SHP77 (cell line): ENCODE results near the gene ARHGAP26.

Experiments used
- DNase-seq, 2 experiments: peaks; one replicate each; lab custom pipeline; 2025; lab: John Stamatoyannopoulos, UW

ARHGAP26 gene

DNA sequence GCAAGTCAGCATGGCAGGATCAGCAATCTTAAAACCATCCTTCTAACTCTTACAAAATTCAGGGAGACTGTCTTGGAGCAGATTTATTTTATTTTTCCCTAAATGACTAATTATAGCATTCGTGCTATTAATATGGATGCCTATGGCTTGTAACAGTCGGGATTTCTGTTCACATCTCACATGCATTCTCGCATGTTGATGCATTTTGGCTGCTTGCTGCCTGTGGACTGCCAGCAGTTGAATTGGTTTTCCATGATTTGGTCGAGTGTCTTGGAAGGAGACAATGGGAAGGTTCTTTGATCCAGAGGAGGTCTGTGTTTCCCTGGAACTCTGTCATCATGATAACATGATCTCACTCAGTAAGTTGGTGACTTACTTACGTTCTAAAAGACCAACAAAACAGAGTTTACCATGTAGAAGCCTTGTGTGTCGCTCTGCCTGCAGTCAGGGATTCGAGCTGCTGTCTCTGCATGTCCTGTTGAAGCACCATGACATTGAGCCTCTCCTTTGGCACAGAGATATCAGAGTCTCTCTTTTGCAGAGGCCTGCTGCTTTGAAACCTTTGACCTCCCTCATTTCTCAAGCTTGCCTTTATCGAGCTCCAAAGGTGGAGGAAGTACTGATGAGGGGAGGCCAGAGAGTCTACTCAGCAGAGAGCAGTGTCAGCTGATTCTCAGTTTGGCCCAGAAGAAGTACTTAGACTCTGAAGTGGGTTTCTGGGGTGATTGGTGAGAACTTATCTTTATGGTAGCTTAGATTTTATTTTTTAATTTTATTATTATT lies 82.4 kb downstream of the ARHGAP26 start:
- DNase-seq: no peak

- no peak for DNase-seq
These were observed 83.5 kb downstream of the ARHGAP26 start for GRCh38 chr5:142853682-142854081.

GRCh38 chr5:142856269-142856782 lies 86.1 kb downstream of the ARHGAP26 start:
- DNase-seq: no peak

DNA sequence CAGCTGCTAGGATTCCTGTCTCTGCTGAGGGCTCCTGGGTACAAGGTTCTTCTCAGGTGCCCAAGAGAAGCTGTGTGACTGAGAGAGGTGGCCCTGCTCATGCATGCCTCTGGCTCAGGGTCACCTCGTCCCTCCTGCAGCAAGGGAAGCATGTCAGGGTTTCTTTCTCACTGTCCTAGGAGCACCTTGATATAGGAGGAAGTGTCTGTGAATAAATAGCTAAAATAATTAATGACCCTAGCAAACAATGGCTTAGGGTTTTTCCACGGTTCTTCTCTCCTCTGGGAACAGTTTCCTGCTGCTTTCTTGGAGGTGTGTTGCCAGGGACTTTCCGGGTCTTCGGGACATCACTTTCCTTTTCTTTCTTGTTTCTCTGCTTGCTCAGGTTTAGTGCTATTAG lies 87.2 kb downstream of the ARHGAP26 start:
- no peak for DNase-seq

DNA sequence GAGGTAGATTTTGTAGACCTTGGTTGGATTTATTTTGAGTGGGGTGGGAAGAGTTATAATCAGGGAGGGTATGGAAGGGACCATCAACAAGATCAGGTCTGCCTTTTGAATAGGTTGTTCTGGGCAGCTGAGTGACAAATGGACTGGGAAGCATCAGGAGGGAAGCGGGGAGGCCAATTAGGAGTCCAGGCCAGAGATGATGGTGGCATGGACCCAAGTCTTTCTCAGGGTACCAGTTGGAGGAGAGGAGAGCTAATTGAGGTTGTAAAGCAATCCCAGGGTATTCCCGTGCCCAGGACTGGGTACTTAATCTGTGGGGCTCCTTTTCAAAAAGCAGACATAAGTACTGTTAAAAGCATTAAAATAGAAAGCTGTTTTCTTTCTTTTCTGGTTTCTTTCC lies 88.9 kb downstream of the ARHGAP26 start:
- no peak for DNase-seq

GRCh38 chr5:142860270-142860669 lies 90.1 kb downstream of the ARHGAP26 start:
- peak; percentile 27 to 54 for DNase-seq

- no peak for DNase-seq
These were observed 90.8 kb downstream of the ARHGAP26 start for GRCh38 chr5:142861011-142861410.

DNA sequence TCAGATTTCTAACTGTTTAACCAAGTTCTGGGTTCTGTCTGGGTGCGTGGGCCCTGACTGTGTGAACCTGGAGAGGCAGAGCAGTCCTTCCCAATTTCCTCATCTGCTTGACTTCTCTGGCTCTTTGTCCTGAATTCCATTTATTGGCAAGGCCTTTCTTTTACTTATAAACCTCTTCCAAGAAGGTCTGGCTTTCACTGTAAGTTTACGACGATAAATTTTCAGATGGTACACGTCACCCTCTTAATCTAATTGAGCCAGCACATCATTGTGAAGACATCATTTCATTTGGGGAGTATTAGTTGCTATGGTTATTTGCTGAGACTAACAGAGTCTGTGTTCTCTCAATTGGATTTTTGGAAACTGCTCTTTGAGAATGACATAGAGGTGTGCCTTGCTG lies 92.4 kb downstream of the ARHGAP26 start:
- DNase-seq: no peak

DNA sequence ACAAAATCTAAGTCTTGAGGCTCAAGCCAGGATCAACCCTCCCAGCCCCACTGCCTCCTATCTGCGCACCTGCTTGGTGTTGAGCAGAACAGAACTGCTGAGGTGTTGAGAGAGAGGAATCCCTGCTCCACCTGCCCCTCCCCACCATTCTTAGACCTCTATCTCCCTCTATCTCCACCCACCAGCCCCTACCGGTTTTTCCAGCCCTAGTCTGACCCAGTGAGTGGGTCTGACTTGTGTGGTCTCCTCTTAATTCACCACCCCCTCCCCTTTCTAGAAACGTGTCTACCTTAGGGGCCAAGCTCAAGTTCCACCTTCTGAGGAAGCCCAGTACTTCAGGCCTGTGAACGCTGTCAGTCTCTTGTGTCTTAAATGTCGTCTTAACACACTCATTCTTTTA lies 93.7 kb downstream of the ARHGAP26 start:
- DNase-seq: no peak

GRCh38 chr5:142864290-142865260 lies 94.4 kb downstream of the ARHGAP26 start:
- DNase-seq: peak; percentile 73 to 87

DNA sequence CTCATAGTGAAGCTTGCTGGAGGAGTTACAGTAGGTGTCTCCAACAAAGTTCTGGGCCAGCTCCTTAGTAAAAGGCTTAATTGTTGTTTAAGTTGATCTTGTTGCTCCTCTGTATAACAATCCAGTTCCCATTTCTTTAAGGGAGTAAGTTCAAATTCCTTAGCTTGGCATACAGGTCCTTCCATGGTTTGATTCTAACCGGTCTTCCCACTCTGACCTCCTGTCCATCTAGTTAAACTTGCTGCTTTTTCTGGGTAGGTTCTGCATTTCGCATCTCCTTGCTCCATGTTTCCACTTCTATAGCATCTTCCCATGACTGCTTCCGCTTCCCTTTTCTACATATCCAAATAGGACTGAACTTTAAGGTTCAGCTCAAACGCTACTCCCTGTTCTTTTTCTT lies 95.5 kb downstream of the ARHGAP26 start:
- no peak for DNase-seq

GRCh38 chr5:142866563-142867275 lies 96.5 kb downstream of the ARHGAP26 start:
- DNase-seq: peak; percentile 72 to 74

- DNase-seq: peak; percentile 18 to 31
These were observed 99.7 kb downstream of the ARHGAP26 start for GRCh38 chr5:142869886-142870285.

DNA sequence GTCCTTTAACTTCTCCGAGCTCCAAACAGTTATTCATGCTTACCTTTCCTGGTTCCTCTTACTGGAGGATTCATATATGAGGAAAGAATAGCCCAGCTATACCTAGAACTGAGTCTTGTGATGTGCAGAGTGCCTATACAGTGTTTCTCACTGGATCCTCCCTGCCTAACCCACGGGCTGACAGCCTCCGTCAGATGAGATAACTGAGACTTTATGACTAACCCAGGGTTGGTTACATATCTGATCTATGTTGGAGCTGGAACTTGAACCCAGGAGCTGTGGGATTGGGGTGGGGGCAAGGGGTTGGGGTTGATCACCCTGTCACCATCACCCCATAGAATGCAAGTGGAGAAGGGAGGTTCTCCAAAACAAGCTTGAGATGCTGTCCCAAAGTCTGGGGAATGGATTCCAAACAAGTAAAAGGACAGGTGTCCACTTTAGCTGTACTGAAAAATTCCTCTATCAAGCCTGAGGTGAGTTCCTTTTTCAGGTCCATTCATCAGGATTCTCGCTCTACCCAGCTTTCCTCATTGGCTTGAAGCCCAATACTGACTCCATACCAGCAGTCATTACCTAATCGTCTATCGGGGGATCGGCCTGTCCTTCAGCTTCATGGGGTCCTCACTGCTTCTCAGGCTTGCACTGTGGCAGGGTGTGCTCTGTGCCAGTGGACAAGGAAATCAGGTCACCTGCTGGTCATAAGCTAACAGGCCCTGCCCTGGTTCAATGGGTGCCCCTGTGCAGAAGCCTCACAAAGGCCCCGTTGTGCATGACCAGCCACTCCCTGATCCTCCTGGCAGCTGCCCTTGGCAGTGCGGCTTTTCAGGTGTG lies 100.6 kb downstream of the ARHGAP26 start:
- peak in 1 of 2 experiments; percentile 51 for DNase-seq

DNA sequence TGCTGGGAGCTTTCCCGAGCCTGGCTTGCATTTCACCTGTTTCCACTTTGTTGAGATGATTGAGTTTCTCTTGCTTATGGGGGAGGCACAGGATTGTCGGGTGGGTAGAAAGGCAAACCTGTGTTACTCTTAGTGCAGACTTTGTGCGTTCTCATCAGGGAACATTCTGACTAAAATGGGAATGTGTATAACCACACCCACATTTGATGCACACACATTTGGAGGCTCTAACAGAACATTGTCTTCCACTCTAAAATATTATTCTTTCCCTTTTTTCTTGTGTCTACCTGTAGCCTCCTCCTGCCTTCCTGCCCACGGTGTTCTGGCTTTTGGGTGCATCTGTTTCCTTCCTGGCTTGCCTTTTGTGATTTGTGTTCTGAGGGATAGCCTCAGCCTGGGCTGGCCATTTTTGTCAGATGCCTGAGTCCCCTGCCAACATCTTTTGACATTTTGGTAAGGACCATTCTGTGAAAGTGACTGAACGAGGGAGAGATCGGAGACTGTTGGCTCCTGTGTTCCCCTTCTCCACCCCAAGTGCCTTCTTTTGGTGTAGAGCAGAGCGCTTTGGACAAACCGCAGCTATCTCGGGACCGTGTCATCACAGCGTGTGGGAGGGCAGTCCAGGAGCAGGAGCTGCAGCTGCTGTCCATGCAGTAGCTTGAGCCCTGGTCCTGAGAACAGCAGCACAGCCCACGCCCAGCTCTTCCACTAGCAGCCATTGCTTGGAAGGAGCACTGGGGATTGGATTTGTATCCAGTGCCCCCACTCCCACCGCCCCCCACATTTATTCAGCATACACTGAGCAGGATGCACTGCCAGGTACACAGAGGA lies 101.4 kb downstream of the ARHGAP26 start:
- peak in 1 of 2 experiments; percentile 22 for DNase-seq

- no peak for DNase-seq
These were observed 102.0 kb downstream of the ARHGAP26 start for GRCh38 chr5:142872217-142872616.

DNA sequence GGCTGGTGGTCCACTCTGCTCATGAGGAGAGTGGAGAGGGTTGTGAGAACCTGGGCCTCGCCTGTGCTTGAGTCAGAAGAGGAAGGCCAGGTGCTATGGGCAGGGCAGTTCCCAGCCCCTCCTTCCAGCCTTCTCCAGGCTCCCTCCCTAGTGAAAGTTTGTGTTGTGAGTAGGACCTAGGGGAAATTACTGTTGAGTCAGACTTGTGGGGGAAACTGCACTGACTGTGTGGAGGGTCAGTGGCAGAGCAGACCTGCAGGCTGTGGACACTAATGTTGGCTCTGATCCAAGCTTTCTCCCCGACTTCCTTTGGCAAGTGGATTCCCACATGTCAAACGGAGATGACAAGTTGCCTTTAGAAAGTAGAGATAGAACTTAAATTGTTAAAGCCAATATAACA lies 102.6 kb downstream of the ARHGAP26 start:
- DNase-seq: no peak

DNA sequence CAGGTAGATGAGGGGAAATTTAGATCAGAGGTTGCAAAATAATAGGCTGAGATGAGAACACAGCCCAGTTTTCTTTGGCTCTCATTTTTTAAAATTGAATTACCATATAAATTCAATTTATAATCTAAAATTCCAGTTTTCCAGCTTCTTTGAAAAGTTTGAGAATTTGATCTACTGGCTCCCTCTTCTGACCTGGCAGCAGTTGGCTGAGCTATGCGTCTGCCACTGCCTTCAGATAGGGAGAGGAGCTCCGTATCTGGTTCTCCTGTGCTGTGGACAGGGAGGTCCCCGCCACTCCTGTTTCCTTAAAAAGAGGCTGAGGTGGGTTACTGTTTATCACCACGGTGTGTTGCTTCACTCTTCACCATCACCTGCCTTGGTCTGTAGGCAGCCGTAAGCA lies 103.7 kb downstream of the ARHGAP26 start:
- DNase-seq: no peak

- DNase-seq: peak; percentile 68 to 75
These were observed 104.4 kb downstream of the ARHGAP26 start for GRCh38 chr5:142874540-142874939.

- no peak for DNase-seq
These were observed 105.8 kb downstream of the ARHGAP26 start for GRCh38 chr5:142875936-142876335.
